ENCODE data around the gene FGD6.

The FGD6 gene

DNA sequence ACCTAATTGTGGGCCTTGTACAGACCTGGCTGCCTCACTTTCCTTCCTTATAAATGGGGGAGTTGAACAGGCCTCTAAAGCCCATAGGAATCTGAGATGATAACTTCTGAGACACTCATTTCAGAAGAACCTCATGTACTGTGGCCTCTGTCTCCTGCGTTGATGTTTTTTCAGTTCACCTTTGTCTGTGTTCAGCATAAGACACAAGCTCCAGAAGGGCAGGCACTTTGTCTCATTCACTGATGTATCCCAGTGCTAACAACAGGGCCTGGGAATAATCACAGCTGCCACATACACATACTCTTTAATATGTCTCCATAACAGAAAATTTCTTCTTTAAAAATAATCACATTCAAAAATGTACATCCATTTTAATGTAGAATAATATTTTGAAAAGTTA is 3.3 kb downstream of the FGD6 start:
- ATAC-seq = no peak
- no peak for TF ChIP-seq ZNF565 (CRISPR knock-in tag; conservative IDR thresholded peaks at IDR 0.05; ENCODE audit: low read depth)

DNA sequence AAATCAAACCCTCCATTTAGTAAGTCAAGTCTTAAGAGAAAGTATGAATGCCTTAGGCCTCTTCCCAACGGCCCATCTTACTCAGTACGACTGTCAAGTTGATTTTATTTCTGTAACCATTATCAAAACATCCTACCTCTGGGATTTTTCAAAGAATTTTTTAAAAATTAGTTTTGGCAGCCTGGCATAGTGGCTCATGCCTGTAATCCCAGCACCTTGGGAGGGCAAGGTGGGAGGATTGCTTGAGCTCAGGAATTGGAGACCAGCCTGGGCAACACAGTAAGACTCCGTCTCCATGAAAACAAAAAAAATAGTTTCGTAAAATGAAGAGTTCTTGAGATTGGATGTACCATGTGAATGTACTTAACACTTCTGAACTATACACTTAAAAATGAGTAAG is 4.1 kb downstream of the FGD6 start:
- TF ChIP-seq ISL1 (CRISPR knock-in tag; IDR thresholded peaks at IDR 0.05) (peak; percentile 45; the same call in 1 of the 2 replicates), OSR1 (CRISPR knock-in tag; IDR thresholded peaks at IDR 0.05) (no peak)
- ATAC-seq = no peak

DNA sequence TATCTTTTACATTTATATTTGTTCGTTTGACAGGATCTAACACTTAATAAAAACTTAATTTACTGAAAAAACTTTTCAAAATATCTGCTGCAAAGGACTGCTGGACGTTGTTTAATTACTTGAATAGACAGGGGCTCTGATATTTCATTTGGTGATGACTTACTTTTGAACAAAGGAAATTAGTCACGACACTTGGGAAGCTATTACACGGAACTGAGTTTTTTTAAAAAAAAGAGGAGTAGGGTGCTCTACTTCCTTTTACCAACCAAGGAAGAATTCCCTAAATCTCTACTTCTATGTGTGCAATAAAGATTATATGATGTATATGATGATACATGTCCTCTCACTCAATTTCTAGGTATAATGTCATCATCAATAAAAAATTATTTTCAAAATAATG is 4.7 kb downstream of the FGD6 start:
- no peak for ATAC-seq
- TF ChIP-seq ZC3H10 (CRISPR knock-in tag; IDR thresholded peaks at IDR 0.05) (no peak), SNAI2 (CRISPR knock-in tag; IDR thresholded peaks at IDR 0.05) (no peak), TOX (CRISPR knock-in tag; IDR thresholded peaks at IDR 0.05; ENCODE audit: borderline replicate concordance) (no peak), BACH2 (CRISPR knock-in tag; IDR thresholded peaks at IDR 0.05; ENCODE audit: borderline replicate concordance) (no peak), RARB (CRISPR knock-in tag; IDR thresholded peaks at IDR 0.05) (no peak), ZFP3 (CRISPR knock-in tag; IDR thresholded peaks at IDR 0.05) (no peak), ARNTL (CRISPR knock-in tag; IDR thresholded peaks at IDR 0.05; ENCODE audit: borderline replicate concordance, low read depth) (no peak), OSR1 (CRISPR knock-in tag; IDR thresholded peaks at IDR 0.05) (no peak), ESRRG (CRISPR knock-in tag; IDR thresholded peaks at IDR 0.05) (no peak), ZFP30 (CRISPR knock-in tag; IDR thresholded peaks at IDR 0.05) (no peak), CSDC2 (CRISPR knock-in tag; IDR thresholded peaks at IDR 0.05) (no peak), GLIS3 (CRISPR knock-in tag; IDR thresholded peaks at IDR 0.05) (no peak), ISL1 (CRISPR knock-in tag; IDR thresholded peaks at IDR 0.05) (no peak), ZNF565 (CRISPR knock-in tag; conservative IDR thresholded peaks at IDR 0.05; ENCODE audit: low read depth) (no peak), ZNF8 (CRISPR knock-in tag; IDR thresholded peaks at IDR 0.05) (no peak)
- TF ChIP-seq, protein P1, sequence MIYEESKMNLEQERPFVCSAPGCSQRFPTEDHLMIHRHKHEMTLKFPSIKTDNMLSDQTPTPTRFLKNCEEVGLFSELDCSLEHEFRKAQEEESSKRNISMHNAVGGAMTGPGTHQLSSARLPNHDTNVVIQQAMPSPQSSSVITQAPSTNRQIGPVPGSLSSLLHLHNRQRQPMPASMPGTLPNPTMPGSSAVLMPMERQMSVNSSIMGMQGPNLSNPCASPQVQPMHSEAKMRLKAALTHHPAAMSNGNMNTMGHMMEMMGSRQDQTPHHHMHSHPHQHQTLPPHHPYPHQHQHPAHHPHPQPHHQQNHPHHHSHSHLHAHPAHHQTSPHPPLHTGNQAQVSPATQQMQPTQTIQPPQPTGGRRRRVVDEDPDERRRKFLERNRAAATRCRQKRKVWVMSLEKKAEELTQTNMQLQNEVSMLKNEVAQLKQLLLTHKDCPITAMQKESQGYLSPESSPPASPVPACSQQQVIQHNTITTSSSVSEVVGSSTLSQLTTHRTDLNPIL (CRISPR knock-in tag; IDR thresholded peaks at IDR 0.05; ENCODE audit: low read depth) = no peak
- TF ChIP-seq, protein P2, sequence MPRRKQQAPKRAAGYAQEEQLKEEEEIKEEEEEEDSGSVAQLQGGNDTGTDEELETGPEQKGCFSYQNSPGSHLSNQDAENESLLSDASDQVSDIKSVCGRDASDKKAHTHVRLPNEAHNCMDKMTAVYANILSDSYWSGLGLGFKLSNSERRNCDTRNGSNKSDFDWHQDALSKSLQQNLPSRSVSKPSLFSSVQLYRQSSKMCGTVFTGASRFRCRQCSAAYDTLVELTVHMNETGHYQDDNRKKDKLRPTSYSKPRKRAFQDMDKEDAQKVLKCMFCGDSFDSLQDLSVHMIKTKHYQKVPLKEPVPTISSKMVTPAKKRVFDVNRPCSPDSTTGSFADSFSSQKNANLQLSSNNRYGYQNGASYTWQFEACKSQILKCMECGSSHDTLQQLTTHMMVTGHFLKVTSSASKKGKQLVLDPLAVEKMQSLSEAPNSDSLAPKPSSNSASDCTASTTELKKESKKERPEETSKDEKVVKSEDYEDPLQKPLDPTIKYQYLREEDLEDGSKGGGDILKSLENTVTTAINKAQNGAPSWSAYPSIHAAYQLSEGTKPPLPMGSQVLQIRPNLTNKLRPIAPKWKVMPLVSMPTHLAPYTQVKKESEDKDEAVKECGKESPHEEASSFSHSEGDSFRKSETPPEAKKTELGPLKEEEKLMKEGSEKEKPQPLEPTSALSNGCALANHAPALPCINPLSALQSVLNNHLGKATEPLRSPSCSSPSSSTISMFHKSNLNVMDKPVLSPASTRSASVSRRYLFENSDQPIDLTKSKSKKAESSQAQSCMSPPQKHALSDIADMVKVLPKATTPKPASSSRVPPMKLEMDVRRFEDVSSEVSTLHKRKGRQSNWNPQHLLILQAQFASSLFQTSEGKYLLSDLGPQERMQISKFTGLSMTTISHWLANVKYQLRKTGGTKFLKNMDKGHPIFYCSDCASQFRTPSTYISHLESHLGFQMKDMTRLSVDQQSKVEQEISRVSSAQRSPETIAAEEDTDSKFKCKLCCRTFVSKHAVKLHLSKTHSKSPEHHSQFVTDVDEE (CRISPR knock-in tag; IDR thresholded peaks at IDR 0.05) = no peak
- TF ChIP-seq, protein P3, sequence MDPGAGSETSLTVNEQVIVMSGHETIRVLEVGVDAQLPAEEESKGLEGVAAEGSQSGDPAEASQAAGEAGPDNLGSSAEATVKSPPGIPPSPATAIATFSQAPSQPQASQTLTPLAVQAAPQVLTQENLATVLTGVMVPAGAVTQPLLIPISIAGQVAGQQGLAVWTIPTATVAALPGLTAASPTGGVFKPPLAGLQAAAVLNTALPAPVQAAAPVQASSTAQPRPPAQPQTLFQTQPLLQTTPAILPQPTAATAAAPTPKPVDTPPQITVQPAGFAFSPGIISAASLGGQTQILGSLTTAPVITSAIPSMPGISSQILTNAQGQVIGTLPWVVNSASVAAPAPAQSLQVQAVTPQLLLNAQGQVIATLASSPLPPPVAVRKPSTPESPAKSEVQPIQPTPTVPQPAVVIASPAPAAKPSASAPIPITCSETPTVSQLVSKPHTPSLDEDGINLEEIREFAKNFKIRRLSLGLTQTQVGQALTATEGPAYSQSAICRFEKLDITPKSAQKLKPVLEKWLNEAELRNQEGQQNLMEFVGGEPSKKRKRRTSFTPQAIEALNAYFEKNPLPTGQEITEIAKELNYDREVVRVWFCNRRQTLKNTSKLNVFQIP (CRISPR knock-in tag; IDR thresholded peaks at IDR 0.05; ENCODE audit: borderline replicate concordance, low read depth) = no peak
- TF ChIP-seq, protein P4, sequence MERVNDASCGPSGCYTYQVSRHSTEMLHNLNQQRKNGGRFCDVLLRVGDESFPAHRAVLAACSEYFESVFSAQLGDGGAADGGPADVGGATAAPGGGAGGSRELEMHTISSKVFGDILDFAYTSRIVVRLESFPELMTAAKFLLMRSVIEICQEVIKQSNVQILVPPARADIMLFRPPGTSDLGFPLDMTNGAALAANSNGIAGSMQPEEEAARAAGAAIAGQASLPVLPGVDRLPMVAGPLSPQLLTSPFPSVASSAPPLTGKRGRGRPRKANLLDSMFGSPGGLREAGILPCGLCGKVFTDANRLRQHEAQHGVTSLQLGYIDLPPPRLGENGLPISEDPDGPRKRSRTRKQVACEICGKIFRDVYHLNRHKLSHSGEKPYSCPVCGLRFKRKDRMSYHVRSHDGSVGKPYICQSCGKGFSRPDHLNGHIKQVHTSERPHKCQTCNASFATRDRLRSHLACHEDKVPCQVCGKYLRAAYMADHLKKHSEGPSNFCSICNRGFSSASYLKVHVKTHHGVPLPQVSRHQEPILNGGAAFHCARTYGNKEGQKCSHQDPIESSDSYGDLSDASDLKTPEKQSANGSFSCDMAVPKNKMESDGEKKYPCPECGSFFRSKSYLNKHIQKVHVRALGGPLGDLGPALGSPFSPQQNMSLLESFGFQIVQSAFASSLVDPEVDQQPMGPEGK (CRISPR knock-in tag; IDR thresholded peaks at IDR 0.05; ENCODE audit: borderline replicate concordance) = no peak
- TF ChIP-seq, protein P5, sequence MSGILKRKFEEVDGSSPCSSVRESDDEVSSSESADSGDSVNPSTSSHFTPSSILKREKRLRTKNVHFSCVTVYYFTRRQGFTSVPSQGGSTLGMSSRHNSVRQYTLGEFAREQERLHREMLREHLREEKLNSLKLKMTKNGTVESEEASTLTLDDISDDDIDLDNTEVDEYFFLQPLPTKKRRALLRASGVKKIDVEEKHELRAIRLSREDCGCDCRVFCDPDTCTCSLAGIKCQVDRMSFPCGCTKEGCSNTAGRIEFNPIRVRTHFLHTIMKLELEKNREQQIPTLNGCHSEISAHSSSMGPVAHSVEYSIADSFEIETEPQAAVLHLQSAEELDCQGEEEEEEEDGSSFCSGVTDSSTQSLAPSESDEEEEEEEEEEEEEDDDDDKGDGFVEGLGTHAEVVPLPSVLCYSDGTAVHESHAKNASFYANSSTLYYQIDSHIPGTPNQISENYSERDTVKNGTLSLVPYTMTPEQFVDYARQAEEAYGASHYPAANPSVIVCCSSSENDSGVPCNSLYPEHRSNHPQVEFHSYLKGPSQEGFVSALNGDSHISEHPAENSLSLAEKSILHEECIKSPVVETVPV (CRISPR knock-in tag; IDR thresholded peaks at IDR 0.05) = no peak

DNA sequence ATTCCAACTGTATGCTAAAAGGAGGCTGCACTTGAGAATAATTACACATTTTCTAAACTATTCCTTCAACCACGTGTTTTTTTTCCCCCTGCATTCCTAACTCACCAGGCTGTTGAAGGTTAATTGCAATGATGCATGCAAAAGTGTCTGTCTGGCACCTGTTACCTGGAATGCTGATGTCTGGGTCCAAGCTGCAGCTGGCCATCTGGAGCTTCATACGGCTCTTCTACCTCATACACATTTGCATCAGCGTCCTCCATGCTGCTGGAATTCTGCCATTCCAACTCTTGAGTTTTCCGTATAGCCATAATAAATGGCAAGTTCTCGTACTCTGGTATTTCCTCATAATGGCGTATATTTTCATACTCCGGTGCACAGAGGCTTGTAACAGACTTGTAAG is 8.6 kb downstream of the FGD6 start:
- ATAC-seq = no peak
- TF ChIP-seq GLIS3 (CRISPR knock-in tag; IDR thresholded peaks at IDR 0.05) (no peak), ARNTL (CRISPR knock-in tag; IDR thresholded peaks at IDR 0.05; ENCODE audit: borderline replicate concordance, low read depth) (no peak), ZNF70 (CRISPR knock-in tag; IDR thresholded peaks at IDR 0.05) (no peak), PPARA (CRISPR knock-in tag; IDR thresholded peaks at IDR 0.05; ENCODE audit: borderline replicate concordance) (no peak), ZFP30 (CRISPR knock-in tag; IDR thresholded peaks at IDR 0.05) (no peak), TCF4 (CRISPR knock-in tag; IDR thresholded peaks at IDR 0.05; ENCODE audit: borderline replicate concordance) (no peak), ZC3H10 (CRISPR knock-in tag; IDR thresholded peaks at IDR 0.05) (no peak), CSDC2 (CRISPR knock-in tag; IDR thresholded peaks at IDR 0.05) (no peak), BACH2 (CRISPR knock-in tag; IDR thresholded peaks at IDR 0.05; ENCODE audit: borderline replicate concordance) (no peak), OSR1 (CRISPR knock-in tag; IDR thresholded peaks at IDR 0.05) (no peak), SNAI2 (CRISPR knock-in tag; IDR thresholded peaks at IDR 0.05) (no peak)
- TF ChIP-seq, protein P1 (CRISPR knock-in tag; IDR thresholded peaks at IDR 0.05; ENCODE audit: low read depth) = no peak
- TF ChIP-seq, protein P5 (CRISPR knock-in tag; IDR thresholded peaks at IDR 0.05) = no peak
